VCaP (cell line): ENCODE results near the gene IL31.

Experiments used
- H3K27ac ChIP-seq: fragments of 450-650 bp; 2 replicates; pipeline ENCODE4 v1.5.1; 2017
- TF ChIP-seq, protein P1 (sequence below): fragments of 450-650 bp; conservative IDR thresholded peaks from 2 replicates; pipeline ENCODE4 v1.5.1; 2017; ENCODE audit warnings: mild to moderate bottlenecking, moderate library complexity

IL31 gene

GRCh38 chr12:122174155-122174845 lies at the start of gene IL31:
TSS of gene IL31 (minus strand) at chr12:122174221. CDS start at chr12:122174172, 49 bp downstream.
- no peak within 1 kb of the TSS for H3K27ac ChIP-seq
- TF ChIP-seq, protein P1, sequence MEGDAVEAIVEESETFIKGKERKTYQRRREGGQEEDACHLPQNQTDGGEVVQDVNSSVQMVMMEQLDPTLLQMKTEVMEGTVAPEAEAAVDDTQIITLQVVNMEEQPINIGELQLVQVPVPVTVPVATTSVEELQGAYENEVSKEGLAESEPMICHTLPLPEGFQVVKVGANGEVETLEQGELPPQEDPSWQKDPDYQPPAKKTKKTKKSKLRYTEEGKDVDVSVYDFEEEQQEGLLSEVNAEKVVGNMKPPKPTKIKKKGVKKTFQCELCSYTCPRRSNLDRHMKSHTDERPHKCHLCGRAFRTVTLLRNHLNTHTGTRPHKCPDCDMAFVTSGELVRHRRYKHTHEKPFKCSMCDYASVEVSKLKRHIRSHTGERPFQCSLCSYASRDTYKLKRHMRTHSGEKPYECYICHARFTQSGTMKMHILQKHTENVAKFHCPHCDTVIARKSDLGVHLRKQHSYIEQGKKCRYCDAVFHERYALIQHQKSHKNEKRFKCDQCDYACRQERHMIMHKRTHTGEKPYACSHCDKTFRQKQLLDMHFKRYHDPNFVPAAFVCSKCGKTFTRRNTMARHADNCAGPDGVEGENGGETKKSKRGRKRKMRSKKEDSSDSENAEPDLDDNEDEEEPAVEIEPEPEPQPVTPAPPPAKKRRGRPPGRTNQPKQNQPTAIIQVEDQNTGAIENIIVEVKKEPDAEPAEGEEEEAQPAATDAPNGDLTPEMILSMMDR, result no peak

DNA sequence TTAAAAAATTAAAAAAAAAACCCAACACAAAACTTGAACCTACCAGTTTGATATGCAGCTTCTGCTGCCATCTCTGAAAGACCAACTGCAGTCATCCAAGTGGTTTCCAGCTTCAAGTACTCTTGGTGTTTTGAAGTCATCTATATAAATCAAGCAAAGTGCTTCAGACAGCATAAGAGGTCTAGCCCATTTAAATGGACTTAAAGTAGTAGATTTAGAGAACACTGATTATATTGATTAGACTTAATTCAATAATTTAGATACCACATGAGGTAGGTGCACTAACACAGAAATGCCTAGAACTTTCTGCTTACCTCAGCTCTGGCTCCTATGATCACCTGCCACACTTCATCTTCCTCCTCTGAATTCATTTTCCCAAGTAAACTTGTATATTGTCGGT lies 42.4 kb upstream of the IL31 start:
- TF ChIP-seq, protein P1, result no peak
- no peak overlapping the region for H3K27ac ChIP-seq

GRCh38 chr12:122215771-122216170 lies 41.8 kb upstream of the IL31 start:
- H3K27ac ChIP-seq, result no peak overlapping the region
- TF ChIP-seq, protein P1, result no peak

- TF ChIP-seq, protein P1, result no peak
- no peak overlapping the region for H3K27ac ChIP-seq
Measured at GRCh38 chr12:122208073-122208820, 34.2 kb upstream of the IL31 start.

- TF ChIP-seq, protein P1, result no peak
- H3K27ac ChIP-seq, result no peak overlapping the region
Measured at GRCh38 chr12:122207391-122207790, 33.4 kb upstream of the IL31 start.

DNA sequence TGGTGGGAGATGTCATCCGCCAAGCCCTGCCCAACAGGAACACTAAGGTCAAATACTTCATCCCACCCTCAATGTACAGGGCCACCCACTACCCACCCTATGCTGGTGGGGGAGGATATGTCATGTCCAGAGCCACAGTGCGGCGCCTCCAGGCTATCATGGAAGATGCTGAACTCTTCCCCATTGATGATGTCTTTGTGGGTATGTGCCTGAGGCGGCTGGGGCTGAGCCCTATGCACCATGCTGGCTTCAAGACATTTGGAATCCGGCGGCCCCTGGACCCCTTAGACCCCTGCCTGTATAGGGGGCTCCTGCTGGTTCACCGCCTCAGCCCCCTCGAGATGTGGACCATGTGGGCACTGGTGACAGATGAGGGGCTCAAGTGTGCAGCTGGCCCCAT lies 33.0 kb upstream of the IL31 start:
- H3K27ac ChIP-seq, result no peak overlapping the region
- TF ChIP-seq, protein P1, result no peak

DNA sequence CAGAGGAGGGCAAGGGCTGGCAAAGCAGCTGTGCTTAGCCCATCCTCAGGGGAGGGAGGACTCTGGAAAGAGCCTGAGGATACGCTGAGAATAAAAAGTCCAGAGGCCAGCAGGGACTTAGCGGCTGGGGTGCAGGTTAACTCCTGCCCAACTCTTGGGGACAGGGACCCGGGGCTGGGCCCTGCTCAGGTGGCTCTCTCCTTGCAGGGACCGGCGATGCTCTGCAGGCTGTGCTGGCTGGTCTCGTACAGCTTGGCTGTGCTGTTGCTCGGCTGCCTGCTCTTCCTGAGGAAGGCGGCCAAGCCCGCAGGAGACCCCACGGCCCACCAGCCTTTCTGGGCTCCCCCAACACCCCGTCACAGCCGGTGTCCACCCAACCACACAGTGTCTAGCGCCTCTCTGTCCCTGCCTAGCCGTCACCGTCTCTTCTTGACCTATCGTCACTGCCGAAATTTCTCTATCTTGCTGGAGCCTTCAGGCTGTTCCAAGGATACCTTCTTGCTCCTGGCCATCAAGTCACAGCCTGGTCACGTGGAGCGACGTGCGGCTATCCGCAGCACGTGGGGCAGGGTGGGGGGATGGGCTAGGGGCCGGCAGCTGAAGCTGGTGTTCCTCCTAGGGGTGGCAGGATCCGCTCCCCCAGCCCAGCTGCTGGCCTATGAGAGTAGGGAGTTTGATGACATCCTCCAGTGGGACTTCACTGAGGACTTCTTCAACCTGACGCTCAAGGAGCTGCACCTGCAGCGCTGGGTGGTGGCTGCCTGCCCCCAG lies 32.3 kb upstream of the IL31 start:
- H3K27ac ChIP-seq, result no peak overlapping the region
- TF ChIP-seq, protein P1, result no peak
